GM21619 (cell line): ENCODE results near the gene KNOP1.

Experiments used
- ATAC-seq: cut with Tn5 transposase; IDR thresholded peaks from one replicate; pipeline ENCODE4 v1.9.1; 2021; ENCODE audit not compliant: unreplicated experiment

KNOP1 gene

DNA sequence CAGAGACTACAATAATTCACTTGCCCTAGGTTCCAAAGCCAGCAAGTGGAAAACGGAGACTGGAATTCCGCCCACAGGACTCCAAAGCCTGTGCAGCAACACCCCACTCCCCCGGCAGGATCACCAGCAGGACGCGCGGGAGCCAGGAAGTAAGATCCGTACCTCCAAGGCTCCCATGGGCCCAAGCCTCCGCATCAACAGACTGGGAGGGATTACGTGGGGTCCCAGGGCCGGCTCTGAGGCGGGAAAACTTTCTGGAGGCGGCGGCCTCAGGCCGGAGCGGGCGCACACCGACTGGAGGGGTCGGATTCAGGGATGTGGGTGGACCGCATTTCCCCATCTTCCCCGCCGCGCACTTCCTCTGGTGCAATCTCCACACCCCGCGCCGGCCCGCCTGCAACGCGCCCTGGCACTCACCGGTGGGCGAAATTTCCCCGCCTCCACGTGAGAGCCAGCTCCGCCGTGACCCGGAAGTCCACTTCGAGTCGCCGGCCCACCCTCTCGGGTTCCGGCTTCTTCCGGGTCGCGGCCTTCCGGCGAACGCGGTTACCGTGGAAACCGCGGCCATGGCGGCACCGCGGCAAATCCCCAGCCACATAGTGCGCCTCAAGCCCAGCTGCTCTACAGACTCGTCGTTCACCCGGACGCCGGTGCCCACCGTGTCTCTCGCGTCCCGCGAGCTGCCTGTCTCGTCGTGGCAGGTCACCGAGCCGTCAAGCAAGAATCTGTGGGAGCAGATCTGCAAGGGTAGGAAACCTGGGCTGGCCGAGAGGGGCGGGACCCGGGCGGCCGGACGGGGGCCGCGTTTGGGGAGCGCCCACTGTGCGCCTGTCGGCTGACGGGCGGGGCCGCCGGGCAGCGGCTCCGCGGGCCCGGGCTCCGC lies at the start of gene KNOP1, which contains the start of gene IQCK:
KNOP1 (minus strand) TSS at position 487 of the 883 bp plus-strand sequence. CDS start 3,192 bp downstream, outside the sequence.
IQCK (plus strand) TSS at position 531 of the 883 bp plus-strand sequence; CDS start at position 567, 36 bp downstream.
- peak; percentile 95 for ATAC-seq

DNA sequence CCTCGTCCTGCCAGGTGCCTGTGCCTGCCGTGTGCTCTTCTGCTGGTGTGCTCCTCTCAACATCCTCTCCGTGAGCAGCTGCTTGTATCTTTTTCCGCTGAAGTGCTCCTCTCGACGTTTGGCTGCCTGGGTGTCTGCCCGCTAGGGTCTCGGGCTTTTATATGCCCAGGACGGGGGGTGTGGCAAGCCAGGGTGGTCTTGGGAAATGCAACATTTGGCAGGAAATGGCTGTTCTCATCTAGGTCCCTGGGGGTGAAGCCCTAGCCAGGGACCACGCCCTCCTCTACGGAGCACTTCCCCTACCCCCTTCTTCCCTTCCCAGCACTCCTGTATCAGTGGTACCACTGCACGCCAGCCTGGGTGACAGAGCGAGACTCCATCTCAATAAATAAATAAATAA lies 49.5 kb upstream of the KNOP1 start:
- no peak for ATAC-seq

GRCh38 chr16:19766988-19767387 lies 49.0 kb upstream of the KNOP1 start:
- ATAC-seq = no peak

- ATAC-seq = no peak
Measured at GRCh38 chr16:19766554-19766884, 48.5 kb upstream of the KNOP1 start.

- no peak for ATAC-seq
Measured at GRCh38 chr16:19765860-19766553, 48.0 kb upstream of the KNOP1 start.

DNA sequence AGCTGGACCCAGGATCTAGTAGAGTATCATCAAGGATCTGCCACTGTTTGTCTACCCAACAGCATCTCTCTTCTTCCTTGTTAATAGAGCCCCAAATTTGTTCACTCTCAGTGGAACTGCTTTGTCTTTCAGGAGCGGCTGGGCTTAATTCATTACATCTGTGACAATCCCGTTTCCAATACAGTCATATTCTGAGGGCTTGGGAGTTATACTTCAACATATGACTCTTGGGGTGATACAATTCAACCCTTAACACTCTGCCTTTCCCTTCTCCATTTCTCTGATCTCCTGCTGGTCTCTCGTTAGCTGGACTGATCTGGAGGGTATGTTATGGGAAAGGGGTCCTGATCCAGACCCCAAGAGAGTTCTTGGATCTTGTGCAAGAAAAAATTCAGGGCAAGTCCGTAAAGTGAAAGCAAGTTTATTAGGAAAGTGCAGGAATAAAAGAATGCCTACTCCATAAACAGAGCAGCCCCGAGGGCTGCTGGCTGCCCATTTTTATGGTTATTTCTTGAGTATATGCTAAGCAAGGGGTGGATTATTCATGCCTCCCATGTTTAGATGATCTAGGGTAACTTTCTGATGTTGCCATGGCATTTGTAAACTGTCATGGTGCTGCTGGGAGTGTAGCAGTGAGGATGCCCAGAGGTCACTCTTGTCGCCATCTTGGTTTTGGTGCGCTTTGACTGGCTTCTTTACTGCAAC lies 42.5 kb upstream of the KNOP1 start:
- ATAC-seq = no peak

DNA sequence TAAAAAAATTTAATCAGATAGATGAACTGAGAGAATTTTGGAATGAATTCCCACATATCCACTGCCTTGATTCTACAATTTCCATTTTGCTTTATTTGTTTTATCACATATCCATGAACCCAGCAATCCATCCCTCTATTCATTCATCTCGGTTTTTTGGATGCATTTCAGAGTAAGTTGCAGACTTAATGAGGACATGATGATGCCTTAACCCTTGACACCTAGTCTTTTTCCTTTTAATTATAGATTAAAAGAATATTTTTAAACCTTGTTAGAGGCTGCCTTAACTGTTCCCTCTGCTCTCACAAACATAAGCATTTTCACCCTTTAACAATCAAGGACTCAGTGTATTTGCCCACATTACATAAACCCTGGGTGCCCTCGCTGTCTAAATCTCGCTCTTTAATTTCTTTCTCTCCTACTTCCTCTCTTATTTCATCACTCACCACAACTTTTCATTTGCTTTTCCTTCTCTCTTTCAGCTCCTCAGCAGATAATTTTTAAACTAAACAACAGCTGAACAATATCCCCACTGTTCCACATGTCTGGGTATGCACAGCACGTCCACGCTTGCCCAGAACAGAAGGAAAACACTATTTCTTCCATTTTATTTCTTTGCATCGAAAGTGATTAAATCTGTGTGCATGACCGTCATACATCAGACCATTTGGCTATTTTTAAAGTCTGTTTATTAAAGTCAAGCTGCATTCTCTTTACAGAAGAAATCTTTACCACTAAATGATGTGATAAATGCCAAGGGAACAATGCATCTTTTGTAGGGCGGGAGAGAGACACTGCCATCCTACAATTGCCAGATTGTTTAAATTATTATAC lies 40.0 kb upstream of the KNOP1 start:
- ATAC-seq = no peak

DNA sequence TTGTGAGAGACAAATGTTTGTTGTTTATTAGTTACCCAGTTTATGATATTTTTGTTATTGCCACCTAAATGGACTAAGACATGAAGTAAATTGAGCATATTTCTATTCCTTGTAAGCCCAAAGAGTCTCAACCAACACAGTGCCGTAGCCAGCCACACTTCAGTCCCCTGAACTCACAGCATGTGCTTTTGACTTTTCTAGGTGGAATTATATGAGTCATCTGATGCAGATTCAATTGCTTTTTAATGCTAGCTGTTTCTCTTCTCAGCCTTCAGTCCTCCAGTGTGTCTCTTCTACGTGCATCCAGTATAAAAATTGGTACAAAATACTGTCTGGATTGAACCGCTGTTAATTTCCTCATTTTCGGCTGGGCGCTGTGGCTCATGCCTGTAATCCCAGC lies 39.0 kb upstream of the KNOP1 start:
- ATAC-seq = no peak

DNA sequence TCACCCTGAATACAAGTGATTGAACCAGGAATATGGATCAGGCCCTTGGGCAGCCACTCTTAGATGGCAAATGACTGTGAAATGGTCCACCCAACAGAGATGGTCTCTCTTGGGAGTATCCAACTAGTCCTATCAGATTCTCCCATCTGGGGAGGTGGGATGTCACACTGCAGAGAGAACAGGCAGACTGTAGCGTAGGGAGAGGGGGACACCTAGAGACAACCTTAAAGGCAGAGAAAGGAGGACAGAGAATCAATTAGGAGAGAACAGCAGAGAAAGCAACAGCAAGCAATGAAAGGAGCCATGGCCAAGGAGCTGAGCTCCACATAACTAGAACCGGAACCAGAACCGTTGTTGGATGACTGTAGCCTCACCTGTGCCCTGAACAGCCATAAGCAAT lies 37.2 kb upstream of the KNOP1 start:
- no peak for ATAC-seq

DNA sequence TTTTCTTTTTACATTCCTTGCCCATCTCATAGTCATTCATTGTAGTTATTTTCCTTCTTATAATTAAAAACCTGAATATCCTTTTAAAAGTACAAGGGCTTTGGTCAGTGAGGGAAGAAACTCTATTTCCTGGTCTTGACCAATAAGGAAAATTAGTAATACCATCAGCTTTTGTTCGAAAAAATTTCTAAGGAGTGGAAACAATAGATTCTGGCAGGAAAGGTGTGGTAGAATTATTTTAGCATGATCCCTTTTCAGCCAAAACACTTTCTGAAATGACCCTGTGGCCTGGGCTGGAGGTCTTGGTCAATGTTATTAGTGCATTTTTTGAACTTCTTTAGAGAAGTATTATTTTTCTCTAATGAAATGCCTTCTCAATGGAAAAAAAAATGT lies 36.6 kb upstream of the KNOP1 start:
- no peak for ATAC-seq

- no peak for ATAC-seq
Measured at GRCh38 chr16:19753815-19754643, 36.0 kb upstream of the KNOP1 start.

DNA sequence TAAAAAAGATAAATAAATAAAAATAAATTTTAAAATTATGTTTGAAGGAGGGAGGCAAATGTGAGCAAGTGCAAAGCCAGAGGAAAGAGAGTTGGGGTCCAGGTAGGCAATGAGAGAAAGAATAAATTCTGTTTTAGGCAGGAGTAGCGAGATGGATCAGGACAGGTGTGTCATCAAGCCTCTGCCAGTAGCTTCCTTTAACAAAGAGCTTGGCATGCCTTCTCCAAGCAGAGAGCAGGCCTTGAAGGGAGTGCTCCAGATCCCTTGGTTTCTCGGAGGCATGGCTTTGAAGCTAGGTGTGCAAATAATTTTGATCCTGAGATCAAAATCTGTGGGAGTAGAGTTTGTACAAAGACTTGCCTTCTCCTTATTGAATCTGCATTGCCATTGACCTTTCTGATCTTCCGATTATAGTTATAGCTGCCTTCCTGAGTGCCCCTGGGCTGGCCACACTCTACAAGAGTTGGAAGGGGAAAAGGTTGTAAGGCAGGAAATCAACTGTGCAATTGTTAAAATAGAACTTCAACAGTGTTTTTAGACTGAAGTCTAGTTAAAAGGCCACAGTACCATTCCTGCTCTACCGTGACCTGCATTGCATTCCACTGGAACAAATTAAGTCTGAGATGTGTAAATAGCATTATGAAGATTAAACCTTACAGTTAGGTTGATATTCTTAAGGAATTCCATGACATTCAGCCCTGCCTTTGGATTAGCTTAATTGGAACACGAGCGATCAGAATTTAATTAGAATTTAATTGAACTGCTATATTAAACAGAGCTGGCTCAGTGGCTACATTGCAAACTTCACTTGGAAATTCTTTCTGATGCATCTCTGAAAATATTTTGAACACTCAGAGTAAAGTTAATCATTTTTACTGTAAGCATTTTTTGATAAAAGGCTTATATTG lies 33.7 kb upstream of the KNOP1 start:
- ATAC-seq = no peak

DNA sequence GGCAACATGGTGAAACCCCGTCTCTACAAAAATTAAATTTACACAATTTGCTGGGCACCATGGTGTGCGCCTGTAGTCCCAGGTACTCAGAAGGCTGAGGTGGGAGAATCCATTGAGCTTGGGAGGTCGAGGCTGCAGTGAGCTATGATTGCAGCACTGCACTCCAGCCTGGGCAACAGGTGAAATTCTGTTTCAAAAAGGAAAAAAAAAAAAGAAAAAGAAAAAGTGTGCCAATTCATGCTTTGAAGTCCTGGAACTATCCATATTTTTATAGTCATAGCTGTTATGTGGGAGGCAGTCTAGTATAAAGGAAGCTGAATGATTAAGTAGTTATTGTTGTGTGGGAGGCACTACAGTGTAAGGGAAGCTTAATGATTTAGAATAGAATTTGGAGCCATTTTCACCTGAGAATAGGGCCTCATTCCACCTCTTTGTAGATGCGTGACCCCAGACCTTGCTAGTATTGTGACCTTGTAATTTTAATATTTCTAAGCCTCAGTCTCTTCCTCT lies 31.6 kb upstream of the KNOP1 start:
- no peak for ATAC-seq

DNA sequence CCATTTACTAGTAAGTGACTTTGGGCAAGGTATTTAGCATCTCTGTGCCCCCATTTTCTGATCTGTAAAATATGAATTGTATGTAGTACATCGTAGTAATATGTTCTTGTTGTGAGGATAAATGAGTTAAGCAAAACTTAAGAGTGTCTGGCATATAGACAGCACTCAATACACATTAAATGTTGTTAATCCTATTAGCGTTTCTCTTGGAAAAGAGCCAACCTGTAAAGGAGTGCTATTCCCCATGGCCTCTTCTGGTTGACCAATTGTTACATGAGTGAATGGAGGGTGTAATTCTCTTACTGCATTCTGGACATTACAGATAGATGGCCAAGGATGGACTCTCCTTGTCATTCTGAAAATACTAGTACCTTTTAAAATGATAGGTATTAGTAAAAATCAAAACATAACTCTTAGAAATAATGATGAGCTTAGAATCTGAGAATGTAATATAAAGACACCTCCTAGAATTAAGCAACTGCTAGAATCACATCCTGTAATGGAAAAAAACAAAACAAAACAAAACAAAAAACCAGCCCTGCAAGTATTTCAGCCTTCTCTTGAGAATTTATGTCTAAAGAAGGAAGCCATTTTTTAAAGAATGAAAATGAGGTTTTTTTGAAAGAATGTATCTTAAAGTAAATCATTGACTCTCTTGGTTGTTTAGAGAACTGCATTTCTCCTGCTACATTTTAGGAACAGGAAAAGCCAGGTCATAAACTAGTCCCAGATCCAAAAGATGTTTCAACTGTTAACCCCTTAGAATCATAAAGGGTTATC lies 30.6 kb upstream of the KNOP1 start:
- ATAC-seq = no peak

GRCh38 chr16:19746561-19746960 lies 28.5 kb upstream of the KNOP1 start:
- no peak for ATAC-seq

GRCh38 chr16:19745286-19746010 lies 27.4 kb upstream of the KNOP1 start:
- ATAC-seq = no peak

GRCh38 chr16:19744670-19745069 lies 26.6 kb upstream of the KNOP1 start:
- ATAC-seq = no peak
